Hematopoietic multipotent progenitor cell treated with erythropoietin and hydrocortisone succinate and interleukin-3 and kit ligand, for 17 days (in vitro differentiated cells): Measurements from ENCODE around the gene C4orf46.
"Not testable (repeated sequence)": the region's sequence is repeated elsewhere in the genome, so short reads cannot be mapped to it uniquely, and the experiment has no call there.

Source experiments
- DNase-seq: peaks from one replicate; pipeline ENCODE4 v3.0.0-alpha.2; 2015; ENCODE audit warnings: low spot score

C4orf46 gene

DNA sequence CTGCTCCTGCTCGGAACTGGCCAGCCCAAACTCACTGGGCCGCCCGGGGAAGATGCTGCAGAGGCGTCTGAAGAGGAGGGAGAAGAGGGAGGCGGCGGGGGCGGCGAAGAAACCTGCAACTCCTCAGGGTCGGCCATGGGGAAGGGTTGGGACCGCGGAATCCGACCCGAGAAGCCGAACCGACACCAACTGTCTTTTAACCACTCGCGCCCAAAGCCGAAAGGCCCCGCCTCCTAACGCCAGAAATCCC lies at the start of gene C4orf46:
Gene C4orf46, minus strand, starts transcription at position 223 of the 250 bp plus-strand sequence. Its CDS starts 86 bp downstream, at position 137.
- DNase-seq: no peak

DNA sequence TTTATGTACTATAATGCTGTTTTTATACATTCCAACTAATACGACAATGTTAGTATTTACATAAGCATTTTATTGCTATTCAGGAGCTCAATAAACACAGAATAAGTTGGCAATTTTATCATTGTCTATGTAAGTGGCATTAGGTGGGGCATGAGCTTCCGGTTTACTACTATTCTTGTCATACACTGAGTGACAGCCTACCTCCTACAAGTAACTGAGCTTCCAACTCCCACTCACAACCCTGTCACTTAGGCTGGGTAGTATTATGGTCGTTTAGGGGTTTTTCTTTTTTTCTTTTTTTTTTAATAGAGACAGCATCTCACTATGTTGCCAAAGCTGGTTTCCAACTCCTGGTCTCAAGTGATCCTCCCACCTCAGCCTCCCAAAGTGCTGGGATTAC lies 44.1 kb upstream of the C4orf46 start:
- no peak for DNase-seq

DNA sequence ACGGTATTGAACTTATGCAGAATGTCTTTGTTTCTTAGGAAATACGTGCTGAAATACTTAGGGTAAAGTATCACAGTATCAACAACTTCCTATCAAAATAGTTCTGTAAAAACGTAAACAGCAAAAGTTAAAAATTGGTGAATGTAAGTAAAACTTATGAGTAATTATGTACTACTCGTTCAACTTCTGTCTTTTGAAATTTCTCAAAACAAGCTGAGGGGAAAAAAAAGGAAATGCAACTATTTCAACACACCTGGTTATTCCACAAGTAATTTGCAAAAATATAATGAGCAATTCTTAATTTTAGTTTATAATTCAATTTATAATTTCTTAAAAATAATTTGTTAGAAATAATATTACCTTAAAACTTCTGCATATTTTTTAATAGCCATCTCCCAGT lies 43.2 kb upstream of the C4orf46 start:
- no peak for DNase-seq

DNA sequence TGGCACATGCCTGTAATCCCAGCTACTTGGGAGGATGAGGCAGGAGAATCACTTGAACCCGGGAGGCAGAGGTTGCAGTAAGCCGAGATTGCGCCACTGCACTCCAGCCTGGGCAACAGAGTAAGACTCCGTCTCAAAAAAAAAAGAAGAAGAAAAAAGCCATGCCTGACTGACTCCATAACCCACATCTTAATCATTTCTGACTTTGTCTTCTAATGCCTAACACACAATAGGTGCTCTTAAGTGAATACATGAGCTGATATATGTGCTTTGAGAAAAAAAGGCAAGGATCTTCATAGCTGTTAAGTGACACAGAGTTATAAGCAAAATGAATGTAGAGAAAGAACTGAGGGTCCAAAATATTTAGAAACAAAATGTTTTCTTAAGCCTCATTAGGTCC lies 40.9 kb upstream of the C4orf46 start:
- not testable (repeated sequence) for DNase-seq

DNA sequence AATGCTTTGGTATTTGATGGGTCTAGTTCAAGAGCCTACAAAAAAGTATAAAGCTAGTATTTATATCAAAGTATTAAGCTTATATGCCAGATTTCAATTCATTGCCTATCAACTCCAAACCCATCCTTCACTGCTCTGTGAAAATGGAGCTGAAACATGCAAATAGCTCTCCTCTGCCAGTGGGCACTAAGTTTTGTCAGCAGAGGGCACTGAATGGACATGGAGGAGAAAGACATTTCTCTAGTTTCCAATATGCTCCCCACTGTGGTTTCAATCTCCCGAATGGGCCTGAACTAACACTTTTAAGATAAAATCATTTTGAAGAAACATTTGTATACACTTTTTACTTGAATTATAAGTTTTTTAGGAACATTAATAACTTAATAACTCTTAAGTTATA lies 39.1 kb upstream of the C4orf46 start:
- DNase-seq: peak; percentile 32

DNA sequence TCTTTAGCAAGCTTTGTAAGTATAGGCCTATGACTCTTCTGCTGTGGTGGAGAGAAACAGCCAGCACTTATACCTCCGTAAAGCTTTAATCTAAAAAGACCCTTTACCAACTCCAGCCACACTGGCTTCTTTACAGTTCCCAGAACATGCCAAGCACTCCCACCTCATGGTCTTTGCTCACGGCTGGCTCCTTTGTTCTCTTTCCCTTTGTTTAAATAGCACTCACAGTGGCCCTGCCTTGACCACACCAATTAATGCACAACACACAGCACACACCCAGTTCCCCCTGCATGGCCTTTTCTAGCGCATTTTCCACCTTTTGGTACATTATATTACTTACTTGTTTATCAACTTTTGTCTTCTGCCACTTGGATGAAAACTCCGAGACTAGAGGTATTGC lies 32.6 kb upstream of the C4orf46 start:
- no peak for DNase-seq

DNA sequence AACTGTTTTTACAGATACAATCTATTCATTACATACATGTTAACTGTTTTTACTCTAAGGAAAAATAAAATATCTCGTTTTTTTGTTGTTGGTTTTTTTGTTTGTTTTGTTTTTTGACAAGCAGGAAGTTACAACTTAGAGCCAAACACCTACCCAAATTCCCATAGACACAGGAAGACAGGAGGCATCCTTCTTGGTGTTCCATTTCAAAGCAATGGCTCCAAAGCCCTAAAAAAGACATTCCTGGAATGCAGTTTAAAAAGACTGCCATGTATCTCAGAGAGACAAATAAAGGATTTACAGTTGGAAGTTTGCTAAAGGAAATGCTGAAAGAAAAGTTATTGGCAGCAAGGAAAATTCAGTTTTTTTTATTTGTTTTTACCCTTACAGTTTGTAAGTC lies 17.1 kb upstream of the C4orf46 start:
- DNase-seq: no peak

DNA sequence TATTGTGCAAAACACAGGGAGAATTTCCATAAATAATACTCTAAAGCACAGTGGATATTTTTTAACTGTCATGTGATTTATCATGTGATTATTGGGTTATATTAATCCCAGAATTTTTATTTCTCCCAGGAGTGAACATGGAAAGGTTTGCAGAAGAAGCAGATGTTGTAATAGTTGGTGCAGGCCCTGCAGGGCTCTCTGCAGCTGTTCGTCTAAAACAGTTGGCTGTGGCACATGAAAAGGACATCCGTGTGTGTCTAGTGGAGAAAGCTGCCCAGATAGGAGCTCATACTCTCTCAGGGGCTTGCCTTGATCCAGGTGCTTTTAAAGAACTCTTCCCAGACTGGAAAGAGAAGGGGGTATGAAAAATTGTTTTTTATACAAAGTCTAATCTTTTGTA lies 10.4 kb upstream of the C4orf46 start:
- no peak for DNase-seq

DNA sequence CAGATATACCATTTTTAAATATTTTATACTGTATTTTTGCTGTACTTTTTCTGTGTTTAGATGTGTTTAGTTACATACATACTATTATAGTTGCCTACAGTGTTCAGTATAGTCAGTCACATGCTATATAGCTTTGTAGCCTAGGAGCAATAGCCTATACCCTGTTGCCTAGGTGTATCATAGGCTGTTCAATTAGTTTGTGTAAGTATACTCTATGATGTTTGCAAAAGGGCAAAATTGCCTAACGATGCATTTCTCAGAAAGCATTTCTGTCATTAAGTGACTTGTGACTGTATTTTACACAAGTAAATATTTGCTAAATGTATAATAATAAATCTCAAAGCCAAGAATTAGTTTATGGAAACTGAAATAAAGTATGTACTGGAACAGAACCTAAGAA lies 9.9 kb upstream of the C4orf46 start:
- DNase-seq: no peak

DNA sequence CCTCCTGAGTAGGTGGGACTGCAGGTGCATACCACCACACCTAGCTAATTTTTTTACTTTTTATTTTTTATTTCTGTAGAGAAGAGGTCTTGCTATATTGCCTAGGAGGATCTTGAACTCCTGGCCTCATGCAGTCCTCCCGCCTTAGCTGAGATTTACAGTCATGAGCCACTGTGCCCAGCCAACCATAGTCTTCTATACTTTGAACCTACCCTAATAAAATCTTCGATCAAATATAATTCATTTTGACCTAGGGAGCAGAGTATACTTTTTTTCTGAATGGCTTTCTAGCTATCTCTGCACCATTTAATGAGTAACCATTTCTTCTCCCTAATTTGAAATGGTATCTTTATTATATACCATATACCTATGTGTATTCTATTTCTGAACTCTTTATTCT lies 7.1 kb upstream of the C4orf46 start:
- DNase-seq: no peak

DNA sequence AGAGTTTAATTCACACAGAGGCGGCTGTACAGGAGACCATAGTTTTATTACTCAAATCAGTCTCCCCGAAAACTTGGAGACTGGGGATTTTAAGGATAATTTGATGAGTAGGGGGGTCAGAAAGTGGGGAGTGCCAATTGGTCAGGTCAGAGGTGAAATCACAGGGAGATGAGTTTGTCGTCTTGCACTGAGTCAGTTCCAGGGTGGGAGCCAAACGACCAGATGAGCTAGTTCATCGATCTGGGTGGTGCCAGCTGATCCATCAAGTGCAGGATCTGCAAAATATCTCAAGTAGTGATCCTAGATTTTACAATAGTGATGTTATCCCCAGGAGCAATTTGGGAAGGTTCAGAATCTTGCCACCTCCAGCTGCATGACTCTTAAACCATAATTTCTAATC lies 4.4 kb upstream of the C4orf46 start:
- DNase-seq: no peak

DNA sequence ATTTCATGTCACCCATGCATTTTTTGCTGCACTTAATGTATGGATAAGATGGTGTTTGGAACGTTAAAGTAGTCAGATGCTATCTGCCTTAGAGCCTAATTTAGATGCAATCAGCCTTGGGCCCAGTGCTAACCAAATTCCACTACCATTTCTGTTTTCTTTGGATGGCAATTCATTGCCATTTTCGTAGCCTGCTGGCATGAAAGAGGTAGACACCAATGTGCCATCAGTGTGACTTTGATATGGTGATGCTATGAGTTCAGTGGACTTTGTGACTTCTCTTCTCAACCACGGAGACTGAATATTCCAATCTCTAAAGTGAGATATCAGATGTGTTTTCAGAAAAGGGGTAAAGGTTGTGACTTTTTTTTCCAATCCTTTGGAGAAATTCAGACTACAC lies 1.9 kb upstream of the C4orf46 start:
- DNase-seq: no peak

DNA sequence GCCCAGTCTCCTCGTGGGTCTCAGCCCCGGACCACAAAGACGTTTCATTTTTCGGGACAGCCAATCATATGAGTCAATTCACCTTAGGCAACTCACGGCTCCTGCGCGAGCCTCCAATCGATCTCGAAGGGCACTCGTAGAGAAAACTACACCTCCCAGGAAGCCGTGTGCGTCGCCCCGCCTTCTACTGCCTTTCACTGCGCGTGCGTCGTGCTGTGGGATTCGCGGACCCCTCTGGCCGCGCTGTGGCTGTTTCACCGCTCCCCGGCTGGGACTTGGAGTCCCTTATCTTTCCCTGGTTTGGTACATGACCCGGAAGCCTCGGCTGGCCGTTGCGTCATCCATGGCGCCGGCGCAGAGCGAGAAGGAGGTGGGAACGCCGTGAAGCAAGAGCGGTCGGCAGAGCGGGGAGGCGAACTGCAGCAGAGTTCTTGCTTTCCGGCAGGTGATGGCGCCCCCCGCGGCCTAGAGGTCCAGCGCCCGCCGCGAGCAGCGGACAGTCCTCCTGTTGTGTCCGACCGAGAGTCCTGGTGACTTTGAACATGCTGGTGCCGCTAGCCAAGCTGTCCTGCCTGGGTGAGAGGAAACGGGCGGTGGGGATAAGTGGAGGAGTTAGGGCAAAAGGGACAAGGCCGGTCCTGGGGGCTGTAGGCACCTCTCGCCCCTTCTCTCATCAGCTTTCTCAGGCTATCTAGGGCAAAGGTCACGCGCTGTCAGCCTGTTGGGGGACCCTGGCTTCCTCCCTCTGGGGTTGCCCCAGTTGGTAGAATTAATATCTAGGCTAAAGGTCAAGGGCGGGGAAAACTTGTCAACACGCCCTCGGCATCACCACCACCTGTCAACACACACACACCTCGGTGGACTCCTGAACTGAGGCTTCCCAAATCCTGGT lies 474 bp upstream of the C4orf46 start, which contains the start of gene ETFDH:
Gene ETFDH, plus strand, starts transcription at position 382 of the 892 bp plus-strand sequence. Its CDS starts 161 bp downstream, at position 543.
- peak; percentile 99 for DNase-seq

DNA sequence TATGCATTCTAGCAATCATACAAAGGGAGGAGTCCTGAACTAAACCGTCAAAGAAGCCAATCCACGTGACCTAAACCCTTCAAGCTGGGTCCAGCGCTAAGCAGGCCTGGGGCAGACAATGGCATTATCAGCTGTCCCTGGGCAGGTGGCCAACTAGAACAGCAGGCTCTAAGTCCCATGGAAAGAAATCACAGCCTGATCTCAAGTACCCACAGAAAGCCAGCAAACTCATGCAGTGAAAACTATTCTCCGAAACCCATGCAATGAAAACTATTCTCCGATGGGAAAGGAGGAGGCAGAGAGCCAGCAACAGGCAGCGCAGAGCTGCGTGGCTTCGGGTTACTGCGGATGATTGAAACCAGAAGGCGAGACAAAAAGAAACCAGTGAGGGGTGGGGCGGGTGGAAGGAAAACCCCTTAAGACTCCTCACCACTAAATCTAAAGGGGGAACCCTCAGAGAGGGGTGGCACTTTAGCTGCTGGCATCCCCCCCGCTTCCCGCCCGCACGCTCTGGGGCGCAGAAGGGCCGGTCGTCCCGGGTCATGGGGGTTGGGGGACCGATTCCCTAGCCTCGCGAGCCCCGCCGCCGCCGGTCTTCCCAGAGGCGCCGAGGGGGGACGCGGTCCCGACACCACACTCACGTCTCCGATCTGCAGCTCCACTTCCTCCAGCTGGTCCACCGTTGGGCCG lies 567 bp downstream of the C4orf46 start:
- DNase-seq: peak; percentile 47

DNA sequence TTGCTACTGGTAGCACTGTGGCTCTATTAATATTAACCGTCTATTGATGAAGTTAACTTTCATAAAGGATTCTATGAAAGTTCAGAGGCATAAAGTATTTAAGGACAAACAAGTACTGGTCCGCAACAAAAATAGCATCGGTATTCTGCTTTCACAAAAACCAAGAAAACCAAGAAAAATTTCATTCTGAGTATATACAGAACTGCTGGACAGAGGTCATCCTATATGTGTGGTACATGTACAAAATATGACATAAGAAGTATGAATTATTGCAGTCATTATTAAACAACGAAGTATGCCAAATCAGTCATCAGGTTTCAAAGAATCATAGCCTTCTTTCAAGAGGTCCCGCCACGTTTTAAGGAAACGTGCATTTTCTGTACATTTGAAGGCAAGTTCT lies 2.4 kb downstream of the C4orf46 start:
- no peak for DNase-seq

DNA sequence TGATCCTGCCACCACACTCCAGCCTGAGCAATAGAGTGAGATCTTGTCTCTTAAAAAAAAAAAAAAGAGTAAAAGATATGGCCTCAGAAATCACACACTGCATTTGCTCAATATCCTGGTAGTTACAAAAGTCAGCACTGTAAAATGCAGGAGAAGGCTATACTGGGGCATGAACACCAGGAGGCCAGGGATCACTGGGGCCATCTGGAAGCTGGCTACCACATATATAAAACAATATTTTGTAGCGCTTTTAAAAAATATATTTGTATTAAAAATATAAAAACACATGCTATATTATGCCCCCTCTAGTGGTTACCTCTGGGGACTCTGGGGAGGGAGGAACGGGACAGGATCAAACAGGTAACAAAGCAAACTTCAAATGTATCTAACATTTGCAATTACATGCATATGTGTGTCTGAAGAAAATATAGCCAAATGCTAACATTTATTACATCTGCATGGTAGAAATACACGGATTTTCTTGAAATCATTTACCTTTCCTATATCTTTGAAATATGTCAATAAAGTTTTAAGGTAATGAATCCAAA lies 4.0 kb downstream of the C4orf46 start:
- DNase-seq: peak; percentile 35

DNA sequence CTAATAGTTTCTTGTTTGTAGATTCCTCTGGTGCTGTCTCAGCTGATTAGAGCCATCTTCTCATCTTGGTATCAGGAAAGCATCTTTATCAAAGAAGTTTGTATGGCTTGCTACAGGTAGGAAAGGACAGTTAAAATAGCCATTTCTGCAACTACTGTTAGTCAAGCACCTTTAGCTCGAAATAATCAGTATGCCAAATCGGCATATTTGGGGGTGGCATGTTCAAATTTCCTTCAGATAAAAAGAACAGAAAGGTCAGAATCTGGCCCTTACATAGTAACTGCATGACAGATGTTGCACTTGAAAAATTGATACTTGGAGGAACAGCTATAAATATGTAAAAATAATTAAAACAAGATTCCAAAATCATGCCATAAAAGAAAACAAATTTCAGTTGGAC lies 4.8 kb downstream of the C4orf46 start:
- no peak for DNase-seq

DNA sequence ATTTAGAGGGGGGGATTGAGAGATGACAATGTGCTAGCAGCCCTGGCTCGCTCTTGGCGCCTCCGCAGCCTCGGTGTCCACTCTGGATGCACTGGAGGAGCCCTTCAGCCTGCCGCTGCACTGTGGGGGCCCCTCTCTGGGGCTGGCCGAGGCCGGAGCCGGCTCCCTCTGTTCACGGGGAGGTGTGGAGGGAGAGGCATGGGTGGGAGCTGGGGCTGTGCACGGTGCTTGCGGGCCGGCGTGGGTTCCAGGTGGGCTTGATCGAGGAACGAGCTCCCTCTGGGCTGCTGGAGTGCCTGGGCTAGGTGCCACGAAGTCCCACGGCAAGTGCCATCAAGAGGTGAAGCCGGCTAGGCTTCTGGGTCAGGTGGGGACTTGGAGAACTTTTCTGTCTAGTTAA lies 6.9 kb downstream of the C4orf46 start:
- no peak for DNase-seq

DNA sequence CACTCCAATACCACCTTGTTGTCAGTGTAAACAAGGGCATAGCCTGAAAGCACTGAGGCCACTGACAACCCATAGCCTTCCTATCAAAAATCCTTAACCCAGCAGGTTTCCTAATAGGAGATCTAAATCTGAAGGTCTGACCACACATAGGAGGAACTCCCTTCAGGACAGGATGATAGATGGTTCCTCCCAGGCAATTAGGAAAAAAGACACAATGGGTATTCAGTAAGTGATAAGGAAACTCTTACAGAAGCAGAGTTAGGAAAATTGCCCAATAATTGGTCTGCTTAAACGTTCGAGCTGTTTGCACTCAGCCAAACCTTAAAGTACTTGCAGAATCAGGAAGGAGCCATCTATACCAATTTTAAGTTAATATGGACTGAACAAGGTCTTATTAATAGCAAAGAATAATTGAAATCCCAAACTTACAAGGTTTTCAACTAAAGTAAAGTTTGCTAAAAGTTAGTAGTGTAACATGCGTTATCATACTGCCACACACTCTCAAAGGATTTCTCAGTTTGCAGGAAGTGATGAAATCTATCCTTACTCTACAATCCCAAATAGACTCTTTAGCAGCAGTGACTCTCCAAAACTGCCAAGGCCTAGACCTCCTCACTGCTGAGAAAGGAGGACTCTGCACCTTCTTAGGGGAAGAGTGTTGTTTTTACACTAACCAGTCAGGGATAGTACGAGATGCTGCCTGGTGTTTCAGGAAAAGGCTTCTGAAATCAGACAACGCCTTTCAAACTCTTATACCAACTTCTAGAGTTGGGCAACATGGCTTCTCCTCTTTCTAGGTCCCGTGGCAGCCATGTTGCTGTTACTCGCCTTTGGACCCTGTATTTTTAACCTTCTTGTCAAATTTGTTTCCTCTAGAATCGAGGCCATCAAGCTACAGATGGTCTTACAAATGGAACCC lies 7.7 kb downstream of the C4orf46 start:
- DNase-seq: not testable (repeated sequence)

DNA sequence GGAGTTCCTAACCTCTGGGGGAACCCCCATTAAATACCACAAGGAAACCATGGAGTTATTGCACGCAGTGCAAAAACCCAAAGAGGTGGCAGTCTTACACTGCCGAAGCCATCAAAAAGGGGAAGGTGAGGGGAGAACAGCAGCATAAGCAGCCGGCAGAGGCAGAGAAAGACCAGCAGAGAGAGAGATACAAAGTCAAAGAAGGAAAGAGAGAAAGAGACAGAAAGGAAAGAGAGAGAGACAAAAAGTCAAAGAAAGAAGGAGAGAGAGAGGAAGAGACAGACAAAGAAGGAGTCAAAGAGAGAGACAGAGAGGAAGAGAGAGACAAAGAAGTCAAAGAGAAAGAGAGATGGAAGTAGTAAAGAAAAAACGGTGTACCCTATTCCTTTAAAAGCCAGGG lies 8.4 kb downstream of the C4orf46 start:
- DNase-seq: not testable (repeated sequence)

DNA sequence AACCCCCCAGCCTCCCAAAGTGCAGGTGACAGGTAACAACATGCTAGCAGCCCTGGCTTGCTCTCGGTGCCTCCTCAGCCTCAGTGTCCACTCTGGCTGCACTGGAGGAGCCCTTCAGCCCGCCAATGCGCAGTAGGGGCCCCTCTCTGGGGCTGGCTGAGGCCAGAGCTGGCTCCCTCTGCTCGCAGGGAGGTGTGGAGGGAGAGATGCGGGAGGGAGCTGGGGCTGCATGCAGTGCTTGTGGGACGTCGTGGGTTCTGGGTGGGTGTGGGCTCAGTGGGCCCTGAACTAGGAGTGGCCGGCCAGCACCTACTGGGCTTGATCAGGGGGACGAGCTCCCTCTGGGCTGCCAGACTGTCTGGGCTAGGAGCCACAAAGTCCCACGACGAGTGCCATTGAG lies 14.4 kb downstream of the C4orf46 start:
- DNase-seq: no peak

DNA sequence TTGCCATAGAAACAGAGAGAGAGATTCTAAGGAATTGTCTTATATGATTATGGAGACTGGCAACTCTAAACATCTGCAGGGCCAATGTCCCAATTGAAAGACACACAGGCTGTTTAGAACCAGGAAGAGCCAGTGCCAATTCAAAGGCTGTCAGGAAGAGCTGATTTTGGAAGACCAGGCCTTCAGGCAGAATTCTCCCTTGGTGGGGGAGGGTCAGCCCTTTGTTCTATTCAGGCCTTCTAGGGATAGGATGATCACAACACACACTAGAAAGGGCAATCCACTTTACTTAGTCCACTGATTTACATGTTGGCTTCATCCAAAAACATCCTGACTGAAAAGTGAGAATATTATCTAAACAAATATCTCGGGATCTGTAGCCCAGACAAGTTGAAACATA lies 15.2 kb downstream of the C4orf46 start:
- DNase-seq: no peak
